Kidney glomerular epithelial cell (primary cell): Measurements from ENCODE around the gene C16orf87.
A peak's percentile ranks its signal among the peaks of the same experiment; 100 is the strongest.
"Not testable (repeated sequence)": the region's sequence is repeated elsewhere in the genome, so short reads cannot be mapped to it uniquely, and the experiment has no call there.

Experiments used
- DNase-seq: peaks from one replicate; lab custom pipeline; 2025; lab: John Stamatoyannopoulos, UW

C16orf87 gene

DNA sequence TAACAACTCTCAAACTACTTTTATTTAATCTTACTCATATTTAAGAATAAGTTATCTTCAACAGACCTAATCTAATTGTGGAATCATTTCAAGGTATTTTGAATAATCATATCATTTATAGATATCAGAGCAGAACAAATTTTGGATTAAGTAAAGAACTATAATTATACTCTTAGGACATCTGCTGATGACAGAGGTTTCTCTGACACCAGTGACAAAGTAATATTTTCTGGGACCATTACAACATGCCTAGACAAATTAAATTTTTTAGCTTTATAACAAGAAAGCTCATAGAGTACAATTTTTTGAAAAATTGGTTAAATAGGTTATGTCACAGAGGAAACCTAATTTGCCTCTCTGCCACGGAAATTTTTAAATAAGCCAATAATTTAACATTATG lies 30.5 kb downstream of the C16orf87 start:
- no peak for DNase-seq

DNA sequence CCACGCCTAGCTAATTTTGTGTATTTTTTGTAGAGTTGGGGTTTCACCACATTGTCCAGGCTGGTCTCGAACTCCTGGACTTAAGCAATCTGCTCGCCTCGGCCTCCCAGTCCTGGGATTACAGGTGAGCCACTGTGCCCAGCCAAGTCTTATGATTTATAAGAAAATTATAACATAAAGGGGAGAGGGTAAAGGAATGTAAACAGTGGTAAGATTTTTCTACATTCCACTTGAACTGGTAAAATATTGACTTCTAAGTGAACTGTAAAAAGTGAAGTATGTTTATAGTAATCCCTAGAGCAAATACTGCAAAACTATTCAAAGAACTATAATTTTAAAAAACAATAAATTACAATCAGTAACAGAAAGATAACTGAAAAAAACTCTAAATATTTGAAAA lies 33.5 kb downstream of the C16orf87 start:
- no peak for DNase-seq

DNA sequence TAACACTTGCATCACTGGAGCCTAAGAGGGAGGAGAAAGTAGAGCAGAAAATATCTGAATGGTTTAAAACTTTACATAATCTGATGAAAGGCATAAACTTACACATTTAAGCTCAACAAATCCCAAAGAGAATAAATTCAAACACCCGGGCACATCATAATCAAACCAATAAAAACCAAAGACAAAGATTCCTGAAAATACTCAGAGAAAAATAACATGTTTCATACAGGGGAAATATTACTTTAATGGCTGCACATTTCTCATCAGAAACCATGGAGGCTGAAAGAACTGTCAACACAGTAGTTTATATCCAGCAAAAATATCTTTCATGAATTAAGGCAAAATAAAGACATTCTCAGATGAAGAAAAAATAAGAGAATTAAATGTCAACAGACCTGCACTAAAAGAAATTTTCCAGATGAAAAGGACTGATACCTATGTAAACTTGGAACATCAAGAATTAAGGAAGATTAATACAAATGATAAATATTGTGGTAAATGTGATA lies 34.2 kb downstream of the C16orf87 start:
- DNase-seq, result no peak

DNA sequence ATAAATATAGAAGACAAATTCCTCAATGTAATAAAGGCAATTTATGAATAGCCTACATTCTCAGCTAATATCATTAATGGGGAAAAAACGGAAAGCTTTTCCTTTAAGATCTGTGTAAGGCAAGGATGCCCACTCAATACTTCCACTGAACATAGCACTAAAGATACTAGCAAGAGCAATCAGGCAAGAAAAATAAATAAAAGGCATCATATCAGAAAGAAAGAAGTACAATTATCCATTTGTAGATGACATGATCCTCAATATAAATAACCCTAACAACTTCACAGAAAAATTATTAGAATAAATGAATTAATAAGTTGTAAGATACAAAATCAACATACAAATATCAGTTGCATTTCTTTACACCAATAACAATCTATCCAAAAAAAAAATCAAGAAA lies 37.1 kb downstream of the C16orf87 start:
- DNase-seq, result no peak

DNA sequence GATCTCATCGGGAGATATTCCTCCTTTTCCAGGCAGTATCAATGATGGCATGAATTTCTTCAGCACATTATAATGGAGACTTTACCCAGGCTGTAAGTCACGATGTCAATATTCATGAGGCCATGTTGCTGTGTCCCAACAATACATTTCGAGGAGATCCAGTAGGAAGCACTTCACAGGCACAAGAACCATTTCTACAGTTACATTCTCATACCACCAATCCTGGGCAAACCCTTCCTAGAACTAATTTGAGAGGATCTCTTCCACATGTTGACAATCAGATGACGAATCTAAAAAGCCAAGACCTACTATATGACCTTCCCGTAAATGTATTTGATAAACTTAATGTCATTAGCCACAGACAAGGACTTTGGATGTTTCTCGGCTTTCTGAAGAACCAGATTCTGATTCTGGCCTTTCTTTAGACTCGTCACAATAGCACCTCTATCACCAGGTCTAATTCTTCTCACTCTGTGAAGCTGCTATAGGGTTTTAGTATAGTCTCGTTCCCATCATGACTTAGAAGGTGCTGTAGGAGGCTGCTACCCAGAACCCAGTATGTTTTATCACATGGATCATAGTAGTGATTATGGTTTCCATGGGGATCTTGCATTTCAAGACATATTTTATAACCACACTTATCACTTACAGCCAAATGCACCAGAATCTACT lies 40.2 kb downstream of the C16orf87 start:
- no peak for DNase-seq

DNA sequence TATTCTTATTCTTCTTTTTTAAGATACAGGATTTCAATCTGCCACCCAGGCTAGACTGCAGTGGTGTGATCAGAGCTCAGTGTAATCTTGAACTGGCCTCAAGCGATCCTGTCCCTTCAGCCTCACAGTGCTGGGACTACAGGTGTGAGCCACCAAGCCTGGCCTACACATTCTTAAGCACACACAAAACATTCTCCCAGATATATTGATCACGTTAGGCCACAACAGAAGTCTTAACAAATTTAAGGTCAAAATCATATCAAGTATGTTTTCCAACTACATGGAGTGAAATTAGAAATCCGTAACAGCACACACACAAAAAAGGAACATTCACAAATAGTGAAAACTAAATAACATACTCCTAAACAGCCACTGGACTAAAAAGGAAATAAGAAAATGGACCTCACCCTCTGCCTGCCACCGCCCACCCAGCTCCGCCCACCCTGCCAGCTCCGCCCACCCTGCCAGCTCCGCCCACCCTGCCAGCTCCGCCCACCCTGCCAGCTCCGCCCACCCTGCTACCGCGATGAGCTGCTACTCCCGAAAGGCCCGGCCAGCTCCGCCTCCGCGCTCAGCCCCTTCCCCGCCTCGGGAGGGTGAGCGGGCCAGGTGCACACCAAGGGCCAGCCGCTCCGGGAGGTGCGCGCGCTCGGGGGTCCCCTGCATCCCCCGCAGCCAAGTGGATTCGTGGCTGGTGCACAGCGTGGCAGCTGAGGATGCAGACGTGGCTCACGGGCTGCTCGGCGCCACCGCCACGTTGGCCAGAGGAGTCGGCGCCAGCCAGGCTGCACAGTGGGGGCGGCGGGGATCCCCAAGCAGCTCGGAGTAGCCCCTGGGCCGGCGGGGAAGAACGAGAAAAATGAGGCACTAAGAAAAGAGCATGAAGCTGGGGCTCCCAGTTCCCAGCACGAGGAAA lies 41.2 kb downstream of the C16orf87 start:
- DNase-seq, result peak; percentile 30

DNA sequence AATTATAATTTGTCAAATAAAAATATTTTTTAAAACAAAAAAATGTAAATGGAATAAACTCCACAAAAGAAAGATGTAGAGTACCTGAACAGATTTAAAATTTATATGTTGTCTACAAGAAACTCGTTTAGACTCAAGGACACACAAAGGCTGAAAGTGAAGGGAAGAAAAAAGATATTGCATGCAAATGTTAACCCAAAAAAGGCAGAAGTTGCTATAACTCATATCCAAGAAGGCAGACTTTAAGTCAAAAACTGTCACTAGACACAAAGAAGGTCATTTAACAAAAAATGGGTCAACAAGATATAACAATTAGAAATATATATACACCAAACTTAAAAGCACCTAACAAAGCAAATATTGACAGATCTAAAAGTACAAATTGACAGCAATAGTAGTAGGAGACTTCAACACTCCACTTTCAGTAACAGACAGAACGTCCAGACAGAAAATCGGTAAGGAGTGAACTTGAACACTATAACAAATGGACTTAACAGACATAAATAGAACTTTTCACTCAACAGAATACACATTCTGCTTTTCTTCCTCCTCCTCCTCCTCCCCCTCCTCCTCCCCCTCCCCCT lies 42.0 kb downstream of the C16orf87 start:
- DNase-seq, result no peak

DNA sequence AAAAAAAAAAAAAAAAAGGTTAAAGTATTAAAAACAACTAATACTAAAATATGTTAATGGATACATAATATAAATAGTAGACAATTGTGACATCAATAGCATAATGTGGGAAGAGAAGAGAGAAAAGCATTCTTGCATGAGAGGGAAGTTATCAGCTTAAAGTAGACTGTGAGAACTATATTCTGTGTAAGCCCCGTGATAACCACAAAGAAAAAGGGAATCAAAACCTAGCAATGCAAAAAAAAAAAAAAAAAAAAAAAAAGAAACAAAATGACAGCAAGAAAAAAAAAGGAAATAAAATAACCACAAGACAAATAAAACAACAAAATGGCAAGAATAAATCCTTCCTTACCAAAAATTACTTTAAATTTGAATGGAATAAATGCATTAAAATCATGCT lies 43.1 kb downstream of the C16orf87 start:
- DNase-seq, result no peak

DNA sequence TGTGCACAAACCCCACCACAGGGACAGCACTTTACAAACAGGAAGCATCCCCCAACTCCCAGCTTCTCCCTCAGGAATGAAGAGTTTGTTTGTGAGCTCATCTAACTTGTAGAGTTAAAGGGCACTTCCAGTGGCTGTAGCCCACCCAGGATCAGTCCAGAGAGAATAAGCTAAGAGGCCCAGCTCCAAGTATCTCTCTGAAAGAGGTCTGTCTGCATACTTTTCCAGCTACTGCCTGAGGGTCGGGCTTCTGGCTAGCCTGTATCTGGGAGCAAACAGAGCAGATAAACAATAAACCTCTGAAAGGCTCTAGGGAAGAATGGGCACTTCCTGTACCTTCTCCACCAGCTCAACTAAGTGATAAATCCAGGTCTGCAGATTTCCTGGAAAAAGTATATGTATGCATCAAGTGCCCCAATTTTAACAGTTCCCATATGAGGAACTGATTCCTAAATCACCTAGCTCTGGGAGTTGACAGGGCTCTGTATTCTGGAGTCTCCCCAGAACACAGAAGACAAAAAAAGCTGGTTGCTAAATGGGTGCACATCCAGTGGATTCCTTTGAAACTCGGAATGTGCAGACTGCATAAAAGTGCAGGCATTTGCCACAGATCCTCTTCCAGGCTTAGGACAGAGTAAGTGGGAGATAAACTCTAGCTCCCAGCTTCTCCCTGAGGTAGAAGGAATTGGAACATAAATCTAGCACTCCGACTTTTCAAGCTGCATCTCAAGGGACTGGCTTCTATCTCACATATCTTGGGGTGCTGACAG lies 45.7 kb downstream of the C16orf87 start:
- no peak for DNase-seq

DNA sequence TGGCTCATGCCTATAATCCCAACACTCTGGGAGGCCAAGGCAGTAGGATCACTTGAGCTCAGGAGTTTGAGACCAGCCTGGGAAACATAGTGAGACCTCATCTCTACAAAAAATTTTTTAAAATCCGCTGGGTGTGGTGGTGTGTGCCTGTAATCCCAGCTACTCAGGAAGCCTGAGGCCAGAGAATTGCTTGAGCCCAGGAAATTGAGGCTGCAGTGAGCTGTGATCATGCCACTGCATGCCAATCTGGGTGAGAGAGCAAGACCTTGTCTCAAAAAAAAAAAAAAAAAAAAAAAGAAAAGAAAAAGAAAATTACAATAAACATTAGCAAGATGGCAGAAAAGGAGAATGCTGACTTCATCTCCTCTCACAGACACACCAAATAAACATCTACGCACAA lies 46.4 kb downstream of the C16orf87 start:
- DNase-seq, result not testable (repeated sequence)

DNA sequence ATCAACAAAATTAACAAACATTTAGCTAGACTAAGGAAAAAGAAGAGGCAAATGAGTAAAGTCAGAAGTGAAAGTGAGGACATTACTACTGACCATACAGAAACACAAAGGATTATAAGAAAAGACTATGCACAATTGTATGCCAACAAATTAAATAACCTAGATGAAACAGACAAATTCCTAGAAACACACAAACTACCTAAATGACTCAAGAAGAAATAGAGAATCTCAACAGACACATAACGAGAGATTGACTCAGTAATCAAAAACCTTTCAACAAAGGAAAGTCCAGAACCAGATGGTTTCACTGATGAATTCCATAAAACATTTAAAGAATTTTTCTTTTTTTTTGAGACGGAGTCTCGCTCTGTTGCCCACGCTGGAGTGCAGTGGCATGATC lies 47.2 kb downstream of the C16orf87 start:
- no peak for DNase-seq

DNA sequence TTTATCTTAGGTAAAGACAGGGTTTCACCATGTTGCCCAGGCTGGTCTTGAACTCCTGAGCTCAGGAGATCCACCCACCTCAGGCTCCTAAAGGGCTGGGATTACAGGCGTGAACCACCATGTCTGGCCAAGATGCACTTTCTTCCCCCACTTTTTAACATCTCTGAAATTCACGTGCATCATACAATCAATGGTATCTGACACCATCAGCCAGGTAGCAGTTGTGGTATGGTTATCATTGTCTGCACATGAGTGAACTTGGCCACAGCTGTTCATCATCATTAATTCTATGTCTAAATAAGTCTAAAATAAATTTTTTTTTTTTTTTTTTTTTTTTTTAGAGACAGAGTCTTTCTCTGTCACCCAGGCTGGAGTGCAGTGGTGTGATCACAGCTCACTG lies 48.7 kb downstream of the C16orf87 start:
- no peak for DNase-seq

DNA sequence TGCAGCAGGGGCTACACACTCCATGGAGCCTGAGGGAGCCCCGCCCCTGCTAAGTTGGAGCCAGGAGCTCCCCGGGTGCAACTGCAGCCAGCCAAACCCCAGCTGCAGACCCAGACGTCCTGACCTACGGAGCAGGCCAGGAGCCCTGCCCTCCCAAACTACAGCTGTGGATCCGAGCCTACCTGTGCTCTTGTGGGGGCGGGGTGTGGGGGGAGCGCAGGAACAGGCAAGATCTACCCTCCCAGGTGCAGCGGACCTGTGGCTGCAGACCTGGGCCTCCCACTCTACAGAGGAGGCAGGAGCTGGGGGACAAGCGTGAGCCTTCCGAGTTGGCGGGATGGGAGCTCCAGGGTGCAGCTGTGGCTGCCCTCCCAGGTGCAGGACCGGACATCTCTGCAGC lies 53.2 kb downstream of the C16orf87 start:
- no peak for DNase-seq

DNA sequence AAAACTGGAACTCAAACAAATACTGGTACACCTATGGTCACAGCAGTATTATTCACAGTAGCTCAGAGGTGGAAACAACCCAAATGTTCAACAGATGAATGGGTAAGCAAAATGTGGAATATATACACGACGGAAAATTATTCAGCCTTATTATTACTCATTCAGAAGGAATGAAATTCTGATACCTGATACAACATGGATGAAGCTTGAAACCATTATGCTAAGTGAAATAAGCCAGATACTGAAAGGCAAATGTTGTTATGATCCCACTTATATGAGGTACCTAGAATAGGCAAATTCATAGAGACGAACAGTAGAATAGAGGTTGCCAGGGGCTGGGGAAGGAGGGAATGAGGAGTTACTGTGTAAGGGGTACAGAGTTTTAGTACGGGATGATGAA lies 55.8 kb downstream of the C16orf87 start:
- no peak for DNase-seq

DNA sequence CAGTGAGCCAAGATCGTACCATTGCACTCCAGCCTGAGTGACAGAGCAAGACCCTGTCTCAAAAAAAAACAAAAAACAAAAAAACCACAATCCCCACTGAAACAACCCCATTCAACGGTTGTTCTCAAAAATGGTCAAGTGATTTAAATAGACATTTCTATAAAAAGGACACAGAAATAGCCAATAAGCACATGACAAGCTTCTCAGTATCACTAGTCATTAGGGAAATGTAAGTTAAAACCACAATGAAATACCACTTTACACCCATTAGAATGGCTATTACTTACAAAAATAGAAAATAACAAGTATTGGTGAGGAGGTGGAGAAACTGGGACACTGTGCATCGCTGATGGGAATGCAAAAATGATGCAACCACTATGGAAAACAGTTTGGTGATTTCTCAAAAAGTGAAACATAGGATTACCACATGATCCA lies 56.2 kb downstream of the C16orf87 start:
- DNase-seq, result no peak

DNA sequence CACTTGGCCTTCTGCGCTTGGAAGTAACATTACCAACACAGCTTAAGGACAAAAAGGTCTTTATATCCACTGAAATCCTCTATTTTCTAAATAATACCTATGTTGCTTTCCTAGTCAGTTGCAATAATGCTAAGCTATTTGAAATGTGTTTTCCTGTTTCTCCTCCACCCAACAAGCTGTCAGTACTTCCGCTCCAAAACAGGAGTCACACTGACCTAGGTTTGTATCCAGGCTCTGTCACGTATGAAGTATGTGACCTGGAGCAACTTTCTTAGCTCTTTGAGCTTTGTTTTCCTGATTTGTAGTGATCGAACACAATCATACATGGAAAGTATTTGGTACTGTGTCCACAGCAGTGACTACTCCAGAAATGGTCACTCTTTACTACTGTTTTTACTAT lies 58.5 kb downstream of the C16orf87 start:
- no peak for DNase-seq

DNA sequence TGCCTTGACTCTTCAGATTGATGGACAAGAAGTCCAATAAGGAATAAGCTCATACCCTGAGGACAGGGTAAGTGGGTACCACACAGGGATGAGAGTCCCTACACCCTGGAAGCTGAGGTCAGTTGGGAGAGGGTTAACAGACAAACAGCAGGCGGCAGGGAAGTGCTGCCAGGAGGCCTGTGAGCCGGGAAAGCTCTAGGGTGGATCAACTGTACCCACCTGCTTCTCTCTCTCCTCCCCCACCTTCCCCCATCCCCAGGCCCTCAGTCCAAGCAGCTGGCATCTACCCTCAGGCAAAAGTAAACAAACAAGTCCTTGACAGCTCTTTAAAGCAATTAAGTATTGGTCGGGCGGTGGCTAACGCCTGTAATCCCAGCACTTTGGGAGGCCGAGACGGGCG lies 62.2 kb downstream of the C16orf87 start:
- DNase-seq, result no peak

DNA sequence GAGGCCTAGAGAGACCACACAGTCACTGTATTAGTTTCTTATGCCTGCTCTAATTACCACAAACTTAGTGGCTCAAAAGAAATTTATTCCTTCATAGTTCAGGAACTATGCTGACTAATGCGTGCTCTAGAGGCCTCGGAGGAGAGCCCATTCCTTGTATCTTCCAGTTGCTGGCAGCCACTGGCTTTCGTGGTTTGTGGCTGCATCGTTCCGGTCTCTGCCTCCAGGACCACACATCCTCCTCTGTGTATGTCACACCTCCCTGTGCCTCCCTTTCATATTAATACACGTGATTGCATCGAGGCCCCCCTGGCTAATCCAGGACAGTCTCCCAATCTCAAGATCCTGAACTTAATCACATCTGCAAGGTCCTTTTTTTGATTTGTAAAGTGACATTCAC lies 65.9 kb downstream of the C16orf87 start:
- DNase-seq, result peak; percentile 27

DNA sequence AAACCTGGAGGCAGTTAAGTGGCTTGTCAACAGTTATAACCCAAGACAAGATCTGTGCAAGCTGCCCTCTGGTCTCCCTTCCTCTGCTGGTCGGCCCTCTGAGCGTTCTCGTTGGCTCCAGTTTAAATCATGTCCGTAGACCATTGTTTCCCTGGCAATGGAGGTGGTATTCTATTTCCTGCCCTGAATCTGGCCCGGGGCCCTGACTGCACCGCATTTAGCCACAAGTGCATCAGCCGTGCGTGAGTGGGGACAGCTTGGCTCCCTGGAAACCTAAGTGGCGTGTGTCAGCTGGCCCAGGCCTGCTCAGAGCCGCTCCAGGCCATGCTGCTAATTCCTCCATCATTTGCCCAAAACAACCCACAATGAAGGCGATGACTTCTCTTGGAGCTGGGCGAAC lies 67.8 kb downstream of the C16orf87 start:
- DNase-seq, result no peak

DNA sequence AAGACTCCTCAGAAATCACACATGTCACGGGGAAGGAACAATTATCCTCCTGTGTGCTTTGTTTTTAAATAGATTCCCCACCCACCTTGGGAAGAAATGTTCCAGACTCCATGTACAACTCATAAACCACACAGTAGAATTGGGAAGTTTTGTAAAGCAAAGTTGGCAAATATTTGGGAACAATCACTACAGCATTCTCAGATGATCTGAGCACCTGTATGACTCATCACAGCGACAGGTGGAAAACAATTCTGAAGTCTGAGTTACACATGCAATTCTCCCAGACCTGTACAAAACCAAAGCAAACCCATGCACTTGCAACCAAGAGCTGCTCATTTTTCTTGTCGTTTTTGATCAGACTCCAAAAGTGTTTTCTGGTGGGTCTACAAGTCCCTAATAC lies 68.4 kb downstream of the C16orf87 start:
- DNase-seq, result no peak

DNA sequence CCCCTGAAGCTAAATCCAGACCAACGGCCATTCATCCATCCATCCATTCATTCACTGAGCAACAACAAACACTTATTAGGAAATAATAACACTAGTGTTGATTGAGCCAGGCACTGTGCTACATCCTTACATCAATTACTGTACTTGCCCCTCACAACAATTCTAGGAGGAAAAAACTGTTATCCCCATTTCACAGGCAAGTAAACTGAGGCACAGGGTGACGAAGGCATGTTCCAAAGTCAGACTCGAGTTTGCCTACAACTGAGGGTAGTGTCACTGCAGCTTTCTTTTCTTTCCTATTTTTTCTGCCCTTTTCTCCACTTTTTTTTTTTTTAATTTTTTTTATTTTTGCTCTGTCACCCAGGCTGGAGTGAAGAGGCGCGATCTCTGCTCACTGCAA lies 71.7 kb downstream of the C16orf87 start:
- no peak for DNase-seq
